Hematopoietic multipotent progenitor cell treated with erythropoietin and hydrocortisone succinate and interleukin-3 and kit ligand, for 6 days (in vitro differentiated cells): ENCODE measurements around the gene PANX2.
"Not testable (repeated sequence)": the region's sequence is repeated elsewhere in the genome, so short reads cannot be mapped to it uniquely, and the experiment has no call there.

Experiments used
- DNase-seq: peaks from one replicate; pipeline ENCODE4 v3.0.0-alpha.2; 2015

The PANX2 gene

DNA sequence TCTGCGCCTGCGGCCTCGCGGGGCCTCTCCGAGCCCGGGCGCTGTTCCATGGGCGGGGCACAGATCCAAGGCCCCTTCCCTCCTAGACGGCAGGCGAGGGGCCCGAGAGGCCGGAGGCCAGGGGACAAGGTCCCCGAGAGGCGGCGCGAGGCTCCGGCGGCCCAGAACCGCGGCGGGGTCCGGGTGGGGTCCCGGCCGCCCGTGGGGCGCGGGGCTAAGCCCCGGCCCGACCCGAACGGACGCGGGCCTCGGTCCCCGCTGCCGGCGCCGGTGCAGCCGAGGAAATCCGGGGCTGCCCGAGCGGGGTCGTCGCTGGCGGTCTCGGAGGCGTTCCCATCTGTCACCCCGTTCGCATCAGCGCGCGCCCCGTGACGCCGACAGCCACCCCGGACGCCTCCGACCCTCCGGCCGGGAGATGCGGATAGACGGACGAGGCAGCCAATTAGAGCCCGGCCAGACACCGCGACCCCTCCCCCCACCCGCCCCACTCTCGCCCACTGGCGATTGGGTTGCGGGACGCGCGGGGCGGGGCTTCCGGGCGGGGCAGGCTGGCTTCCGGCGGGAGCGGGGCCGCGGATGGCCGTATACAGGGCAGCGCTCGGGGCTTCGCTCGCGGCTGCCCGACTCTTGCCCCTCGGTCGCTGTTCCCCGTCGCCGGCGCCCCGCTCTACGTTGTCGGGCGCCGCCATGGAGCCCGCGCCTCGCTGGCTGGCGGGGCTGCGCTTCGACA lies 30.1 kb downstream of the PANX2 start, which contains the start of gene SELENOO:
Gene SELENOO, plus strand, starts transcription at position 551 of the 730 bp plus-strand sequence. Its CDS starts 26 bp downstream, at position 577.
- DNase-seq = peak; percentile 93

DNA sequence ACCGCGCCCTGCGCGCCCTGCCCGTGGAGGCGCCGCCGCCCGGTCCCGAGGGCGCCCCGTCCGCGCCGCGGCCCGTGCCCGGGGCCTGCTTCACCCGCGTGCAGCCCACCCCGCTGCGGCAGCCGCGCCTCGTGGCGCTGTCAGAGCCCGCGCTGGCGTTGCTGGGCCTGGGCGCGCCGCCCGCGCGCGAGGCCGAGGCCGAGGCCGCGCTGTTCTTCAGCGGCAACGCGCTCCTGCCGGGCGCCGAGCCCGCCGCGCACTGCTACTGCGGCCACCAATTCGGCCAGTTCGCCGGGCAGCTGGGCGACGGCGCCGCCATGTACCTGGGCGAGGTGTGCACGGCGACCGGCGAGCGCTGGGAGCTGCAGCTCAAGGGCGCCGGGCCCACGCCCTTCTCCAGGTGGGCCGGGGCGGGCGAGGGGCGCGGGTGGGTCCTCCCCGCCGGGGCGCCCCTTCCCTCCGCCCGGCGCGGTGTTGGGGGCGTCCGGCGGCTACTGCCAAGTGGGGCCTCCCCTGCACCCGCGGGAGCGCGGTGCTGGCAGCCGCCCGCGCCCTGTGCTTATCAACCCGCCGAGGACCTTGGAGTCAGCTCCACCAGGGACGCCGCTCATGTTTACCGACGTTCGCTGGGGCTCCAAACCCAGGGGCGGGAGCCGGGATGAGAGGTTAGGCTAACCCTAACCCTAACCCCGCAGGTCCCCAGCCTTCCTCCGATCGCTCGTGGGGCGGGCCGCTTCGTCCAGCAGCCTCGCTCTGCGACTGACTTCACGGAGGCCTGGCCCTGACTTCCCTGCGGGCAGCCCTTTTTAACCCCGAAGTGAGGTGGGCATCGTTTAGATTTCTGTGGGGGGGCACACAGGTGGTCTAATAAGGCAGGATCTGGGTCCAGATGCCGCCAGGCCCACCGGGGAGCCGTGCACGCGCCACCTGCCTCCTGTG lies 30.9 kb downstream of the PANX2 start:
- peak; percentile 64 for DNase-seq

GRCh38 chr22:50202130-50202666 lies 31.7 kb downstream of the PANX2 start:
- DNase-seq = no peak

- DNase-seq = no peak
These were observed 32.8 kb downstream of the PANX2 start for GRCh38 chr22:50203288-50203687.

- DNase-seq = no peak
These were observed 34.0 kb downstream of the PANX2 start for GRCh38 chr22:50204571-50204970.

GRCh38 chr22:50204998-50205397 lies 34.5 kb downstream of the PANX2 start:
- DNase-seq = not testable (repeated sequence)

GRCh38 chr22:50205781-50206569 lies 35.4 kb downstream of the PANX2 start:
- DNase-seq = no peak

- peak; percentile 46 for DNase-seq
These were observed 36.1 kb downstream of the PANX2 start for GRCh38 chr22:50206599-50206998.

GRCh38 chr22:50207383-50208140 lies 37.0 kb downstream of the PANX2 start:
- no peak for DNase-seq

- DNase-seq = no peak
These were observed 38.0 kb downstream of the PANX2 start for GRCh38 chr22:50208430-50208938.

DNA sequence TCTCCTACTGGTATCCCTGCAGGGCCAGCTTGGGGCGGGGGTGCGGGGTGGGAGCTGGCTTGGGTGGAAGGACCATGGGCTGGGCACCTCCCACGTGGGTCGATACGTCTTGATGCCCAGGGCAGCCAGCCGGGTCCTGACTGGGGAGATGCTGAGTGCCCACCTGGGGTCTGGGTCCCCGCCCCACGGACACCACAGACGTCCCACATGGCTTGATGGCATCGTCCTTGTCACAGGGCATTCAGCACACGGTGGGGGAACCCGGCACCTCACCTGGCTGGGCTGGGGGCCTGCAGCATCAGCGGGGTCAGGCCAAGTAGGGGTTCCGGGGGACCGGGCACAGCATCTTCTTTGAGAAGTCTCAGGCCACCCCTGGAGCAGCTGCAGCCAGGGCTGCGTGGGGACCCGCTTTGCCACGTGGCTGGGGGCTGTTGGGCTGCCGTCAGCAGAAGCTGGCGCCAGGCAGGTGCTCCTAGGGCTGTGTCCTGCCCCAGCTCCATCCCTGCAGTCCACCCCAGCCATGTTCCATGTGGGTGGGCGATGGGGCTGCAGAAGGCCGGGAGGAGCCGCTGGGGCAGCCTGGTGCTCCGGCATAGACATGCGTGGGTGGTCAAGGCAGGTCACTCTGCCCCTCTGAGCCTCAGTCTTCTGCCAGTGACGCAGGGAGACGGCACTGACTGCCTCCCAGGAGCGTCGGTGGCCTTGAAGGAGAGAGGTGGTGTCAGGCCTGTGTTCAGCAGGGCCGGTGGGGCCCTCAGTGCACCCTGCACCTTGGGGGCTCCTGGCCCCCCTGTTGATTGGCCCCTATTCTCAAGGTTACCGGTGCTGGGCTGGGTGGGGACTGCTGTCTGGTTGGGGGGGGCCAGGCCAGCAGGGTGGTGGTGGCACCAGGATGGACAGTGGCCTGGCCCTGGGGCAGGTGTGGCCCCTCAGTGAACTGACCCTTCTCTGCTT lies 38.7 kb downstream of the PANX2 start:
- no peak for DNase-seq

DNA sequence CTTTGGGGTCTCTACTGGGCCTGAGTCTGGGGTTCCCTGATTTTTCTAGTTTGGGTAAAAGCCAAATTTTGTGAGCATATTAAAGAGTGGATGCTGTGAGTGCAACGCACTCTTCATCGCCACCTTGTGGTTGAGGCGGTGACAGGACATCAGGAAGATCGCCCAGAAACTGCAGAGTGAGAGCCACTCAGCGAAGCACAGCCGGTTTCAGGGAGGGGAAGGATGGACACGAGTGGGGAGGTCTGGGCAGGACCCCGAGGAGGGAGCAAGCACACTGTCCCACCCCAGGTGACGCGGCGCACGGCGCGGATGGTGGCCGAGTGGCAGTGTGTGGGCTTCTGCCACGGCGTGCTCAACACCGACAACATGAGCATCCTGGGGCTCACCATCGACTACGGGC lies 39.4 kb downstream of the PANX2 start:
- peak; percentile 90 for DNase-seq

GRCh38 chr22:50210378-50211139 lies 40.0 kb downstream of the PANX2 start:
- no peak for DNase-seq

DNA sequence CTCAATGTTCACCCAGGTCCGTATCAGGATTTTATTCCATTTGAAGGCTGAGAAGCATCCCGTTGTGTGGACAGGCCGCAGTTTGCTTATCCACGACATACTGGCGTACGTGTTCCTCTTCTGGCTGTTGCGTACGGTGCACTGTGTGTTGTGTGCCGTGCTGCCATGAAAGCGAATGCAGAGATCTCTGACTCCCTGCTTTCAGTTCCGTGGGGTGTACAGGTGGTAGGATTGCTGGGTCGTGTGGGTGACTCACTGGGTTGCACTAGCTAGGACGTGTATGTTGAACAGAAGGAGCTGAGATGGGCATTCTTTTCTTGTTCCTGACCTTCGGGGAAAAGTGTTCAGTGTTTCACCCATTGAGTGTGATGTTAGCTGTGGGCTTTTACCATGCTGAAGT lies 40.6 kb downstream of the PANX2 start:
- DNase-seq = no peak

- peak; percentile 59 for DNase-seq
These were observed 42.7 kb downstream of the PANX2 start for GRCh38 chr22:50213263-50213662.

GRCh38 chr22:50215297-50216054 lies 44.9 kb downstream of the PANX2 start:
- no peak for DNase-seq

- DNase-seq = no peak
These were observed 45.6 kb downstream of the PANX2 start for GRCh38 chr22:50216055-50216683.
